ENCODE measurements around the gene TBC1D22A.
"Not testable (repeated sequence)": the region's sequence is repeated elsewhere in the genome, so short reads cannot be mapped to it uniquely, and the experiment has no call there.

Gene TBC1D22A

DNA sequence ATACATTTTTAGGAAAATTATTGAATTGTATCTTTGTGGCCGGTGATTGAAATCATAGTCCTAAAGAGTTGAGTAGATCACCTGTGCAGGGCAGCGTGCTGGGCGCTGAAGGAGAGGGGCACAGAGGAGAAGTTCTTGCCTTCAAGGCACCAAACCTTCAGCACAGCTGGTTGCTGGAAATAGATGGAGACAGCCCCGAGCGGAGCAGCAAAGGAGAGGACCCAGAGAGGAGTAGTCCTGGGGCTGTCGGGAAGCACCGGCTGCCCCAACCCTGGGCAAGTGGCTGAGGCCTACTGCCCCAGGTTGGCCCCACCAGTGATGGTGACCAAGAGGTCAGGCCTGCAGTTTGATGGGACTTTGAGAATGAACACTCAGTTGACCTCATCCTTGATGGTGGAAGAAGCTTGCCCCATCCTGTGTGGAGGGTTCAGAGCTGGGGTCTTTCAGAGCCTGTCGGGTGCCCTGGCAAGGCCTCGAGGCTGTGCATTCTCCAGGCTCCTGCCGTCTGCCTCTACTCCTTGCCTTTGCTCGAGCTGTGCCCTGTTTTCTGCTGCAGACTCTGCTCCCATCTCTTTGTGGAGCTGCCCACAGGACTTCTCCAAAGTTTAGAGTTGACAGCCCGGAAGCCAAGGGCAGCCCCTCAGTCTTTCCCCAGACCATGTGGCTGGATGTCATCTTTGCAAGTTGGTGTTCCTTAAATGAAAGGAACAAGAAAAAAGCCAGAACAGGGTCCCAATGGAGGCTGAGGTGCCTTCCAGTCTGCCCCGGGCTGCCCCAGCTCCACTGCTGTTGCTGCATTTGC lies 285.1 kb downstream of the TBC1D22A start:
- H3K36me3 Mint-ChIP-seq (ENCODE audit: low read depth): no peaks in the 10 kb centered on the region
- H3K4me3 Mint-ChIP-seq: no peak overlapping the region
- no peak overlapping the region for H3K27ac Mint-ChIP-seq
- H3K9me3 Mint-ChIP-seq: no peaks in the 10 kb centered on the region
- DNase-seq (ENCODE audit: low spot score): no peak
- no peaks in the 10 kb centered on the region for H3K27me3 Mint-ChIP-seq (ENCODE audit: low read depth)
- H3K4me1 Mint-ChIP-seq (ENCODE audit: low read depth): peaks cover 20% of the 10 kb centered on the region

DNA sequence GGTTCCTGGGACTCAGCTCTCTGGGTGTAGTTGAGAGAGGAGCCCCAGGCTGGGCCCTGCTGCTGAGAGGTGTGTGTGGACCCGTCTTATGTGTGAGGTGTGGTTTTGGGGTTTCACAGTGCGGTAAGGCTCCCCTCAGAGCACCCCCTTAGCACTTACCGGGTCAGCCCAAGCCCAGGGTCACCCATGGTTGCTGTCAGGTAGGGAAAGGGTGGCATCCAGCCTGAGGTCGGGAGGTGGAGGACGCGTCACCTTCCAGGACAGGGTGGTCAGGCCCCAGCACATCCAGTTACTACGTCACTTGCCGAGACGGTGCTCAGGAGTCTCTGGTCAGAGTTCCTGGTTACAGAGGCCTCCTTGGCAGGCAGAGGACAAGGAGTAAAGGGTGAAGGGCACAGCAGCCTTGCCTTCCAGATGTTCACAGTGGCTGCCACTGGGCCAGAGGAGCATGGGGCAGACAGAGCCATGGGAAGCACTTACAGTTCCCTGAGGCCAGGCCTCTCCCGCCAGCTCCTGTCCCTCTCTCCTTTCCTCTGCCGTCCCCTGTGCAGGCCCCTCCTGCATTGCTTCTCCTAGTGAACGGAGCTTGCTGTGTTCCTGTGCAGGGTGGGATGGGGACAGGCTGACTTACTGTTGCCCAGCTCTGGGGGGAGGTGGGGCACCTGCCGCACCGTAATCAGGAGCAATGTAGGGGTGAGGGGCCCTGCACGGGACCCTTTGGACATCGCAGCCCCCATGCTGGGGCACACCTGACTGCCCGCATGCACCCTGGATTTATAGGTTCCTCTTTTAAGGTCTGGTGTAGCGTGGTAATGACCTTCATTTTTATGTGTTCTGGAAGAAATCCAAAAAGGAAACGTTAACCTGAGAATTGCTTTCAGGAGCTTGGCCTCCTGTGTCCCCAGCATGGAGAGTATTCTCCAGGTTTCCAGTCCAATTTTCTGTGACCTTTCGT lies 285.9 kb downstream of the TBC1D22A start:
- Mint-ChIP-seq H3K9me3 (no peaks in the 10 kb centered on the region), H3K4me1 (ENCODE audit: low read depth) (peaks cover 23% of the 10 kb centered on the region), H3K27me3 (ENCODE audit: low read depth) (no peaks in the 10 kb centered on the region), H3K36me3 (ENCODE audit: low read depth) (no peaks in the 10 kb centered on the region), H3K27ac (no peak overlapping the region), H3K4me3 (no peak overlapping the region)
- DNase-seq (ENCODE audit: low spot score): no peak

DNA sequence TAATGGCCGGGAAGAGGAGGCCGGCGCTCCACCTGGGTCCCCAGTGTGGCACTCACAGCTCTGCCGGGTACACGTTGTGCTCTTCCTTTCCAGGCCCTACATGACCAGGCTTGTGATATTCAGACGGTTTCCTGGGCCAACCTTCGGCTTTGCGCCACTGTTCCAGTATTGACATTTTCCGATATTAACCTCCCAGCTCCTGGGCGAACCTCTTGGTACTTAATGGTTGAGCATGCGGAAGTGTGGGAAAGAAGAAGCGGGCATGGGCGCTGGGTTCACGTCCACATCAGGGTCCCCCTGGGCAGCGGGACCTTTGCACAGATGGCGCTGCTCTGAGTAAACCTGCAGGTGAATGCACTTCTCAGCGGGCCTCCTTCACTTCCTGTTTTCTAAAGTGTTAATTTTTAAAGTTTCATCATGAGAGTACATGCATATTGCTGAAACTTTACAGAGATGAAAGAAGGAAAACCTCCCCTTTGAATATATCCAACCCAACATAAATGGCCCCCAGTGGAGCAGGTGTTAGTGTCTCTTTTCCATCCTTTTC lies 286.7 kb downstream of the TBC1D22A start:
- Mint-ChIP-seq H3K36me3 (ENCODE audit: low read depth) (no peaks in the 10 kb centered on the region), H3K9me3 (no peaks in the 10 kb centered on the region), H3K4me1 (ENCODE audit: low read depth) (peaks cover 17% of the 10 kb centered on the region), H3K27ac (no peak overlapping the region), H3K4me3 (no peak overlapping the region), H3K27me3 (ENCODE audit: low read depth) (no peaks in the 10 kb centered on the region)
- no peak for DNase-seq (ENCODE audit: low spot score)

DNA sequence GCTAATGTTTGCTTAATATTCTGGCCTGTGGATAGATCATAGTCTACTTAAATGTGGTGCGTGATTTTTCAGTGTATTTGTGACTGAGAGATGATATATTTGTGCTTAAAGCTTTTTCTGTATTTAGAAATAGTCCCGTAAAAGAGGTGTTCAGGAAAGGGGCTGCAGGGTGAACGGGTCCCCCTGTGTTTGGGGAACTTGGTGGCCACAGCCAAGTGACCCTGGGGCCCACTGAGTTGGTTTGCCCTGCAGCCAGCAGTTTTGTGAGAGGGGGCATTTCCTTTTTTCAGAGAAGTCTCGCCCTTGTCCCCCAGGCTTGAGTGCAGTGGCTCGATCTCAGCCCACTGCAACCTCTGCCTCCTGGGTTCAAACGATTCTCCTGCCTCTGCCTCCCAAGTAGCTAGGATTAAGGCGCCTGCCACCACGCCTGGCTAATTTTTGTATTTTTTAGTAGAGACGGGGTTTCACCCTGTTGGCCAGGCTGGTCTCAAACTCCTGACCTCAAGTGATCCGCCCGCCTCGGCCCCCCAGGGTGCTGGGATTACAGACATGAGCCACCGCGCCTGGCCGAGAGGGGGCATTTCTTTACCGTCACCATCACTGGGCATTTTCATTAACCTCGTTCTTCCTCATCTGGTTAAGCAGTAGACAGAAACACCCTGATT lies 287.4 kb downstream of the TBC1D22A start:
- H3K36me3 Mint-ChIP-seq (ENCODE audit: low read depth); DNase-seq (ENCODE audit: low spot score); H3K4me3 Mint-ChIP-seq; H3K27me3 Mint-ChIP-seq (ENCODE audit: low read depth); H3K9me3 Mint-ChIP-seq: not testable (repeated sequence)
- peaks cover 11% of the 10 kb centered on the region for H3K4me1 Mint-ChIP-seq (ENCODE audit: low read depth)
- H3K27ac Mint-ChIP-seq: peak overlapping the region; percentile 49

DNA sequence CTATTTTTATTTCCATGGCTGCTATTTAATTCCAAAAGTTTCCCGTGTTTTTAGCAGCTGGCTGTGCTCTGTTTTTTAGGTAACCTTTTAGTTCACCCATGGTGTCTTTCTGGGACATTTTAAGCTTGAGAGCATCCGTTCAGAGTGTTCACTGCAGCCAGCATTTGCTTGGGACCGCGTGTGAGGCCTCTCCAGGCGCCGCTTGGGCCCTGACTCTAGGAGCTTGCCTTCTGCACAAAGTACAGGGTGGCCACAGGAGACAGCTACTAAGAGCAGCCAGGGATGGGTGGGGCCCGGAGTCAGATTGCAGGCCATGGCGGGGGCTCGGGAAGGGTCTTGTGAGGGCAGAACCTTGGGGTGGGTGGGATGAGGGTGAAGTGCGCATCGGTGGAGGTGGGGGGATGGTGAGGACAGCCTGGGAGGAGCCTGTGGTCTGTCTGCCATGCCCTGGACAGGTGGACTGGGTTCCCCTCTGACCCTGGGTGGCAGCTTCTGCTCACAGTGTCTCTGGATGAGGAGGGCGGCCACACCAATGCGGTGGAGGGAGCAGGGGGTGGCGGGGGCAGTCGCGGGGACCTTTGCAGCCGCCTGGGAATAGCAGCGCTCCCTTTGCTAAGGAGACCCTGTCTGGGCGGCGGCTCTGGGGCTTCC lies 288.1 kb downstream of the TBC1D22A start:
- H3K27me3 Mint-ChIP-seq (ENCODE audit: low read depth): no peaks in the 10 kb centered on the region
- no peaks in the 10 kb centered on the region for H3K36me3 Mint-ChIP-seq (ENCODE audit: low read depth)
- no peaks in the 10 kb centered on the region for H3K9me3 Mint-ChIP-seq
- DNase-seq (ENCODE audit: low spot score): no peak
- H3K4me1 Mint-ChIP-seq (ENCODE audit: low read depth): peaks cover 9% of the 10 kb centered on the region
- no peak overlapping the region for H3K27ac Mint-ChIP-seq
- H3K4me3 Mint-ChIP-seq: no peak overlapping the region

DNA sequence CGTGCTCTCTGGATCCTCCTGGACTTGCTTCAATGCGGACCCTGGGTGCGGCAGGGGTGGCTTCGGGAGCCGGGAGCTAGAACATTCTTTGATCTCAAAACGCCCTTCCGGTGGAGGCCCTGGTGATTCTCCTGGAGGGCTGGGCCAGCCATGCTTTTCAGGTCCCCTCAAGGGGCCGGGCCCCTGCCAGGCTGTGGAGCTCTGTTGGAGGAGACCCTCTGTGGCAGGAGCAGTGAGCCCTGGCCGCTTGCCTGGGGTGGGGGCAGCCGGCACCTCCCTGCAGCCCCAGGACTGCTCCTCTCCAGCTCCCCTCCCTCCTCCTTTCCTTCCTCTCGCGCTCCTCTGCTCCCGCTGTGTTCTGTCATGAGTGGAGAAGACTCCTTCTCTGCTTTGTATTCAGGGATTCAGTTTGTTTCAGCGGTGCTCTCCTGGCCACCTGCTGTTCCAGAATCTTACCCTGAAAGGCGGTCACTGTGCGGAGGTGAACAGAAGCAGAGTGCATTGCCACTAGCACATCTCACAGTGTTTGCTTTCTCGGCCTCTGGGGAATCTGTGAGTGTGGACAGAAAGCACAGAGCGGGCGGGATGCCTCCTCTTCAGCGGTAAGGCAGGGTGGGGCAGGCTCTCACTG lies 289.1 kb downstream of the TBC1D22A start:
- no peaks in the 10 kb centered on the region for H3K9me3 Mint-ChIP-seq
- no peak for DNase-seq (ENCODE audit: low spot score)
- H3K36me3 Mint-ChIP-seq (ENCODE audit: low read depth): no peaks in the 10 kb centered on the region
- no peaks in the 10 kb centered on the region for H3K27me3 Mint-ChIP-seq (ENCODE audit: low read depth)
- H3K4me1 Mint-ChIP-seq (ENCODE audit: low read depth): peaks cover 9% of the 10 kb centered on the region
- no peak overlapping the region for H3K4me3 Mint-ChIP-seq
- H3K27ac Mint-ChIP-seq: no peak overlapping the region

DNA sequence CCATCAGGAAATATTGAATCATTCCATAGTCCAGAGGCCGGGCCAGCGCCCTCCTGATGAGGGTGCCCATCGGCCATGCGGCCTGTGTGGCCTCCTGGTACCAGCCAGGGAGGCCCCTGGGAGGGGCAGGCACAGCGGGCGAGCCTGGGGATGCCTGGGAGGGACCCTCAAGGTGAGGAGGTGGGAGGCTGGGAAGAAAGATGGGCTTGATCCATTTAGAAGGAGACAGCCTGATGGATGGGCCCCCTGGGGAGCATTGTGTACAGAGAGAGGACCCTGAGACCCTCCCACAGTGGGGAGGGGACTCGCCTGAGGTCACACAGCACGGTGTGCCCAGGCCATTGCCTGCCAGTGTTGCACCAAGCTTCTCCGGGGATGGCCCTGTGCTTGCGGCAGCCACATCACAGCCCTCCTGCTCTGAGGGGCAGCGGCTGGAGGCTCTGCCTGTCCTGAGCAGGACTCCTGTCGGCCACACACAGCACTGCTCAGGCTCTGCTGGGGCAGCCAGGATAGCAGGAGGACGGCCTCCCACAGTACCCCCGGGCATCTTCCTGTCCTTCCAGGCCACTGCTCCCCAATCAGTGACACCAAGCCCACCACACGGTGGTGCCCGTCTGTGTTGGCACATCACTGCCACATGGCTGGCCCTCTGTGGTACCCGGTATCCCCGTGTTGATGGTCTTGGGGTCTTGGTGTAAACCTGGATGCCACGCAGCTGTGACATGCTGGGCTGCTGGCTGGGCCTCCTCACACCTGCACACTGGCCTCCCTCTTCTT lies 290.0 kb downstream of the TBC1D22A start:
- no peak for DNase-seq (ENCODE audit: low spot score)
- H3K27ac Mint-ChIP-seq: no peak overlapping the region
- H3K27me3 Mint-ChIP-seq (ENCODE audit: low read depth): no peaks in the 10 kb centered on the region
- no peaks in the 10 kb centered on the region for H3K9me3 Mint-ChIP-seq
- no peaks in the 10 kb centered on the region for H3K36me3 Mint-ChIP-seq (ENCODE audit: low read depth)
- H3K4me1 Mint-ChIP-seq (ENCODE audit: low read depth): peaks cover 9% of the 10 kb centered on the region
- H3K4me3 Mint-ChIP-seq: no peak overlapping the region

DNA sequence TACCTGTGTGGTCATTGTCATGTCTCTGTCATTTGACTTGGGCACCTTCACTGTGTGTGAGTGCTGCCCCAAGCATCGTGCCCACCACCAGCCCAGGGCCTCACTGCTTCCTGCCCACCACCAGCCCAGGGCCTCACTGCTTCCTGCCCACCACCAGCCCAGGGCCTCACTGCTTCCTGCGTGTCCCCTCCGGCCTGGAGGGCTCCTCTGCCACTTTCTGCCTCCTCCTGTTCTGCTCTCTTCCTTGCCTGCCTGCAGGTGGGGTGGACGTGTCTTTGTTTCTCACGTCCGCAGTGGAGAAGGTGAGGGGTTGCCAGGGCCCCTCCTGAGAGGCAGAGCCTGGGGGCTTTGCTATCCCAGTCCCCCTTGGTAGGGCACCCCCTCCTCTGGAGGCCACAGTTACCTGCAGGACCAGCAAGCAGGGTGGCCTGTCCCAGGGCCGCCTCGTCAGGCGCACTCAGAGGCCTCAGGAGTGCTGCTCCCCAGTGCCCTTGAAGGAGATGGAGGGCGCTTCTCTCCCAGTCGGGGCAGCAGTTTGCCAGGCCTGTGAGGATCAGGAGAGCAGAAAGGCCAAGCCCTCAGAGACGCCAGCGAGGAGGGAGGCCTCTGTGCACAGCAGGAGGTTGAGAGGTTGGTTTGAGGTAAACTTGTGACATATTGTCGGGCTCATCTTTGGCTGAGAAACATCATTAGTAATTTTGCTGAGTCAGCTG lies 290.7 kb downstream of the TBC1D22A start:
- Mint-ChIP-seq H3K4me3 (no peak overlapping the region), H3K4me1 (ENCODE audit: low read depth) (peaks cover 9% of the 10 kb centered on the region), H3K36me3 (ENCODE audit: low read depth) (no peaks in the 10 kb centered on the region), H3K27me3 (ENCODE audit: low read depth) (no peaks in the 10 kb centered on the region), H3K27ac (no peak overlapping the region), H3K9me3 (no peaks in the 10 kb centered on the region)
- DNase-seq (ENCODE audit: low spot score): no peak

DNA sequence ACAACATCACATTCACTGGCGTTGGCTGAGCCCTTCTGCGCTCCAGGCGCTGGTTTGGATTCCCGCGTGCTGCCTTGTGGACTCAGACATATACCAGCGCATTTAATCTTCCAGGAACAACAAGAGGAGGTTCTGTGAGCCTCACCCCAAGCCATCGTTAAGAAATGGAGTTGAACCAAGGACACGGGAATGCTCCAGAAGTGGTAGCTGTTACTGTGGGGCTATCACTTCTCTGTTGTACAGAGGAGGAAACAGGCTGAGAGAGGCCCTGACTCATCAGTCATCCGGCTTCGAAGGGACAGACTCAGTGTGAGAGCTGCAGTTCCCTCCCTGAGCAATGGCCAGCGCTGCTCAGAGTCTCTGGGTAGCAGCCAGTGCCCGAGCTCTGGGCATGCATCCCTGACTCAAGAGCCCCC lies 291.3 kb downstream of the TBC1D22A start:
- Mint-ChIP-seq H3K4me3 (no peak overlapping the region), H3K4me1 (ENCODE audit: low read depth) (peaks cover 9% of the 10 kb centered on the region), H3K27me3 (ENCODE audit: low read depth) (no peaks in the 10 kb centered on the region), H3K27ac (no peak overlapping the region), H3K36me3 (ENCODE audit: low read depth) (no peaks in the 10 kb centered on the region), H3K9me3 (no peaks in the 10 kb centered on the region)
- no peak for DNase-seq (ENCODE audit: low spot score)

DNA sequence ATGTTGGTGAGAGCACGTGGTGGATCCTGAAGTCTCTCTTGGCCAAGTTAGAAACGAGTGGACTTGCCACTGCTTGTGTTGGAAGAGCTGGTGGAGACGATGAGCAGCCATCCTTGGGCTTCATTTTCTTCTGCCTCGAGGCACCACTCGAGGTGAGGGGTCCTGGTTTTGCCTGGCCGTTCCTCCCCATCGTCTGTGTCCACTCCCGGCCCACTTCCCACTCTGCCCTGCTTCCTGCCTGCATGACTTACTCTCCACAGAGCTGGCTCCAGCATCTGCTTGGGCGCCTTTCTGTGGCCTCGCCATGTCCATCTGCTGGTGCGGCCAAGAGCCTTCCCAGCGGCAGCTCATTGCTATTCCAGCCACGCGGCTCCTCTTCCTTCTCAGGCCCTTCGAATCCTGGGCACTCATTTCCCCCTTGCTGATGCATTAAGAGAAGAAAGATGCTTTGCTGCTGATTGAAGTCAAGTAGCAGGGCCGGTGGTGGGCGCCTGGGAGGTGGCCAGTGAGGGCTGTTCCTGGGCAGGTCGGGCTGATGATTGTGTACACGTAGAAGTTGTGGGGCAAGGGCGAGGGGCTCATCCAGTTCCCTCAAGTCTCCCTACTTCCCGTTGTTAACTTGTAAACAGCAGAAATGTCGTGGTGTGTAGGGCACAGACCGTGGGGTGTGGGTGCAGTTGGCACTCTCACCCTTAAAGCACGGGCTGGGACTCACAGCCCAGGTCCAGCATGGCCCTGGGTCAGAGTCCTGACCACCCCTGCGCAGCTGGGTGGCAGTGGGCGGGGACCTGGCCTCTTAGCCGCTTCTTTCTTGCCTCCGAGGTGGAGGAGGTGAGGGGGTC lies 292.0 kb downstream of the TBC1D22A start:
- H3K4me1 Mint-ChIP-seq (ENCODE audit: low read depth): peaks cover 4% of the 10 kb centered on the region
- H3K27me3 Mint-ChIP-seq (ENCODE audit: low read depth): no peaks in the 10 kb centered on the region
- DNase-seq (ENCODE audit: low spot score): no peak
- H3K9me3 Mint-ChIP-seq: no peaks in the 10 kb centered on the region
- H3K36me3 Mint-ChIP-seq (ENCODE audit: low read depth): no peaks in the 10 kb centered on the region
- H3K4me3 Mint-ChIP-seq: no peak overlapping the region
- H3K27ac Mint-ChIP-seq: no peak overlapping the region

DNA sequence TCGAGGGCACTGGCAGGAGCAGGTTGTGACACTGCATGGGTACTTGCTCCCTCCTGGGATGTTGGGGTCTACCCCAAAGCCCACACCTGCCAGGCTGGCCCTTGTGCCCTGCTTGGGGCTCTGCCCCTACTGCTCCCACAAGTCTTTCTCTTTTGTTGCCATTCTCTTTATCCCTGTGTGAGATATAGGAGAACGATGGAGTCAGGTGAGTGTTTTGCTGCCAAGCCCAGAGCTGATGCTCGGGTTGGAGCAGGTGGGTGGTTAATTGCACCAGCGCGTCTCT lies 292.6 kb downstream of the TBC1D22A start:
- Mint-ChIP-seq H3K27ac (no peak overlapping the region), H3K4me1 (ENCODE audit: low read depth) (peaks cover 3% of the 10 kb centered on the region), H3K9me3 (no peaks in the 10 kb centered on the region), H3K4me3 (no peak overlapping the region), H3K36me3 (ENCODE audit: low read depth) (no peaks in the 10 kb centered on the region), H3K27me3 (ENCODE audit: low read depth) (no peaks in the 10 kb centered on the region)
- DNase-seq (ENCODE audit: low spot score): no peak
